H1 (cell line): ENCODE data around the gene RERE. TPM values are rescaled to one million over a fixed set of nuclear protein-coding genes. Genes with fewer than 3 reads are reported as not detected.

Experiments
- RNF2 ChIP-seq: fragments of 200-900, 300-1000 bp; sonication (generic); IDR thresholded peaks from 2 replicates; pipeline ENCODE4 v1.7.1; 2016; ENCODE audit warnings: borderline replicate concordance, low read depth, mild to moderate bottlenecking, antibody characterized with exemption, low read length; ENCODE audit not compliant: poor library complexity, severe bottlenecking; ENCODE audit errors: missing control alignments
- polyA plus RNA-seq, 7 experiments: library from polyadenylated mRNA; depleted of rRNA in 3 of 7; stranded (reverse) in 5 of 7; unstranded in 2 of 7; fragments of >200 nt in 5 of 7; fragments of 200-250 nt in 2 of 7; gene quantifications; 1 replicate in 5 of 7; 2 replicates in 1 of 7; 4 replicates in 1 of 7; pipeline versions ENCODE4 v1.2.1 to v1.2.3, GENCODE V29; 2011 to 2013; ENCODE audit warnings: missing spikeins in 2 of 7, mixed read lengths in 2 of 7
- total RNA-seq: library from RNA; stranded (reverse); fragmentation: NEBNext Ultra II Directional; extraction: Animal tissue kit (Norgen Biotek cat#: 25700); gene quantifications from 2 replicates; pipeline ENCODE4 v1.2.1, GENCODE V29; 2021

Gene RERE
- total and polyA plus RNA-seq, 2 of the 8 experiments (the other 6 are each of a cell fraction or from before 2014, with no cell fraction given) = 15.3 to 142 TPM

- TF ChIP-seq RNF2 = no peak
- TF ChIP-seq, all 59 proteins: peak for 0
These were observed 482.2 kb downstream of the RERE start (continued) for GRCh38 chr1:8335246-8335645.
